Airway epithelial cell (primary cell): Measurements from ENCODE around the gene ADIPOR2. TPM values are rescaled to one million over a fixed set of nuclear protein-coding genes. Genes with fewer than 3 reads are reported as not detected.

Experiments
- total RNA-seq: library from RNA; depleted of rRNA; stranded (reverse); fragments of >200 nt; gene quantifications from 2 replicates; pipeline ENCODE4 v1.2.3, GENCODE V29; 2015

Gene ADIPOR2
- 19.7 and 30.5 TPM in 2 replicates for total RNA-seq

GRCh38 chr12:1690578-1691122 is at the start of gene ADIPOR2:
Gene ADIPOR2, plus strand, starts transcription at chr12:1691070. Its CDS starts 63,274 bp downstream, at chr12:1754344.

GRCh38 chr12:1820191-1820895 is 129.5 kb downstream of the ADIPOR2 start, which contains the start of gene LRTM2:
Gene LRTM2, plus strand, starts transcription at chr12:1820565. Its CDS starts 7,584 bp downstream, at chr12:1828149.

Other genes with a start within 250 kb of the ADIPOR2 start
- gene FBXL14, start 96.5 kb upstream of the ADIPOR2 start, total RNA-seq = 3.7 and 5.7 TPM in 2 replicates
- gene WNT5B, start 61.8 kb upstream of the ADIPOR2 start, total RNA-seq = 5.8 and 8.7 TPM in 2 replicates
- not detected in 2 replicates for gene LRTM2, start 129.5 kb downstream of the ADIPOR2 start, total RNA-seq
- gene CACNA2D4, start 227.6 kb downstream of the ADIPOR2 start, total RNA-seq = 0.71 TPM in 1 of 2 replicates, not detected in the other